T-helper 2 cell treated with Interferon-gamma antibody and Interleukin-4, amounts not matched to agents 5 μg/mL and 100 μg/mL, for 36 hours (primary cell): ENCODE results near the gene COL20A1.

Experiments
- DNase-seq: peaks from one replicate; pipeline ENCODE4 v3.0.0; 2021; ENCODE audit warnings: low spot score
- H3K27ac Mint-ChIP-seq: one replicate; pipeline ENCODE4 v1.8.0; 2021; ENCODE audit warnings: mild to moderate bottlenecking, mixed read lengths
- H3K27me3 Mint-ChIP-seq: one replicate; pipeline ENCODE4 v1.8.0; 2021; ENCODE audit warnings: low read depth, mixed read lengths
- H3K36me3 Mint-ChIP-seq: one replicate; pipeline ENCODE4 v1.8.0; 2021; ENCODE audit warnings: low read depth, mixed read lengths
- H3K4me1 Mint-ChIP-seq: one replicate; pipeline ENCODE4 v1.8.0; 2021; ENCODE audit warnings: low read depth, mixed read lengths
- H3K4me3 Mint-ChIP-seq: one replicate; pipeline ENCODE4 v1.8.0; 2022; ENCODE audit warnings: mild to moderate bottlenecking, moderate library complexity, mixed read lengths
- H3K9me3 Mint-ChIP-seq: one replicate; pipeline ENCODE4 v1.8.0; 2021; ENCODE audit warnings: mixed read lengths

The COL20A1 gene

DNA sequence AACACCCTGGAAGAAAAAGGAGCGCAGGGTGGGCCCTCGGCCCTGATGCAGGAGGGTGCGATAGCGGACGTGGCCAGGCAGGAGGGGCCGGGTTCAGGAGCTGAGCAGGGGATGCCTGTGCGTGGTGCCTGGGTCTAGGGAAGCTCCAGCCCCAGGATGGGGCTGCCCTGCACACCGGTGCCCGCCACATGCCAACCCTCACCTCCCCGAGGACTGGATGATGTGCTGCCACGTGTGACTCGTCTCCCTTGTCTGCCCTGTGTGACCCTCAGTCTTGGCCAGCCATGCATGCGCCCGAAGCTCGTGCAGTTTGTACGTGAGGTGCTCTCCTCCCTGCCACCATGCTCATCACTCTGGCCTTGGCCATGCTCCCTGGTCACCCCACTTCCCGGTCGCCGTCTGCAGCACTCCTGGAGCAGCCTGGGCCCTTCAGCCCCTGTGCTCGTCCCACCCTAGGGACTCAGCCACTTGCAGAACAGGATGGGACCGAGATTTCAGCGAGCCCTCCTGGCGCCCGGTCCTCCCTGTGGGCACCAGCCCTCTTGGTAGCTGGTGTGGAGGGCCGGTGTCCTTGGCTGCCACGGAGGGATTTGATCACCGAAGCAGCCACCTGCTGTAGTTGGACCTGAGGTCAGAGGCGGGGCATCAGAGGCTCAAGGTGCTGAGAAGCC, 4.3 kb upstream of the COL20A1 start:
- Mint-ChIP-seq H3K27ac (no peak overlapping the region), H3K36me3 (peaks cover 9% of the 10 kb centered on the region), H3K4me3 (no peak overlapping the region), H3K27me3 (no peaks in the 10 kb centered on the region), H3K9me3 (no peaks in the 10 kb centered on the region), H3K4me1 (no peaks in the 10 kb centered on the region)
- no peak for DNase-seq

DNA sequence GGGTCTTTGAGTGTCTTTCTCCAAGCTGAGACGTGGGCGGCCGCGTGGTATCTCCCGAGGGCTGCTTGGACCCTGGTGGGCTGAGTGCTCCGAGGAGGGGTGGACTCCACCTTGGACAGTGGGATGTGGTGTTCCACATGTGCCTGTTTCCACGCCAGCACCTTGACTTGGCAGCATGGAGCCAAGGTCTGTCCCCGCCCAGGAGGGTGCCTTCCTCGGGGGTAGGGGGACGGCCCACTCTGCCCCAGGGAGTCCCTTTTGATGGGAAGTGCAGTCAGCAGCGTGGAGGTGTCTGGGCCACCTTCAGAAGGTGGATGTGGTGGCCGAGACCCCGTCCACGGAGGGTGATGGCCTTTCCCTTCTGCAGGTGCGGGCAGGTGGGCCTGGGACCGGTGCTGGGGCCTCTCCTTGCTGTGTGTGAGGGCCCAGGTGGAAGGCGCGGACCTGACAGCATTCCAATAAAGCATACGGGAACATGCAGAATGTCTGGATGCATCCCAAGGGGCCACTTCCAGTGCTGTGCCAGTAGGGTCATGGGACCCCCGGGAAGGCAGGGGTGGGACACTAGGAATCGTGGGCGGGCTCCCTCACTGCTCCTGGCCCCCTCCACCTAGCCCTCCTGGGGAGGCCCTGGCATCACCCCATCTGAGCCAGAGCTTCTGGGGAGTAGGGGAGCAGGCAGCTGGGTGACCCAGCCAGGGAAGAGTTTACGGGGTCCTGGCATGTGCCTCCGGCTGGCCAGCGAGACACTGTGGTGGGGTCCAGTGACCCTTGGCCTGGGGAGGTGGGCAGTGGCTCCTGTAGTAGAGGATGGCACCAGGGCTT, 3.5 kb upstream of the COL20A1 start:
- Mint-ChIP-seq H3K4me1 (no peaks in the 10 kb centered on the region), H3K27me3 (no peaks in the 10 kb centered on the region), H3K4me3 (no peak overlapping the region), H3K9me3 (no peaks in the 10 kb centered on the region), H3K27ac (no peak overlapping the region), H3K36me3 (peaks cover 9% of the 10 kb centered on the region)
- DNase-seq = no peak

GRCh38 chr20:63290136-63290676, 2.8 kb upstream of the COL20A1 start:
- Mint-ChIP-seq H3K4me3 (no peak overlapping the region), H3K27ac (no peak overlapping the region), H3K36me3 (peaks cover 9% of the 10 kb centered on the region), H3K9me3 (no peaks in the 10 kb centered on the region), H3K27me3 (peaks cover 3% of the 10 kb centered on the region), H3K4me1 (no peaks in the 10 kb centered on the region)
- DNase-seq = no peak

GRCh38 chr20:63290677-63291472, 2.1 kb upstream of the COL20A1 start:
- H3K27ac Mint-ChIP-seq = no peak overlapping the region
- peak; percentile 31 for DNase-seq
- peaks cover 7% of the 10 kb centered on the region for H3K36me3 Mint-ChIP-seq
- H3K4me1 Mint-ChIP-seq = peaks cover 2% of the 10 kb centered on the region
- H3K4me3 Mint-ChIP-seq = no peak overlapping the region
- peaks cover 9% of the 10 kb centered on the region for H3K27me3 Mint-ChIP-seq
- no peaks in the 10 kb centered on the region for H3K9me3 Mint-ChIP-seq

GRCh38 chr20:63291811-63292210, 1.2 kb upstream of the COL20A1 start:
- no peaks in the 10 kb centered on the region for H3K9me3 Mint-ChIP-seq
- H3K4me3 Mint-ChIP-seq = no peak overlapping the region
- peaks cover 6% of the 10 kb centered on the region for H3K36me3 Mint-ChIP-seq
- peaks cover 9% of the 10 kb centered on the region for H3K27me3 Mint-ChIP-seq
- H3K27ac Mint-ChIP-seq = no peak overlapping the region
- H3K4me1 Mint-ChIP-seq = peaks cover 2% of the 10 kb centered on the region
- DNase-seq = no peak

GRCh38 chr20:63292292-63292701, 689 bp upstream of the COL20A1 start:
- no peak overlapping the region for H3K4me3 Mint-ChIP-seq
- peaks cover 9% of the 10 kb centered on the region for H3K27me3 Mint-ChIP-seq
- no peak for DNase-seq
- no peak overlapping the region for H3K27ac Mint-ChIP-seq
- H3K36me3 Mint-ChIP-seq = peaks cover 4% of the 10 kb centered on the region
- H3K4me1 Mint-ChIP-seq = peaks cover 2% of the 10 kb centered on the region
- H3K9me3 Mint-ChIP-seq = no peaks in the 10 kb centered on the region

DNA sequence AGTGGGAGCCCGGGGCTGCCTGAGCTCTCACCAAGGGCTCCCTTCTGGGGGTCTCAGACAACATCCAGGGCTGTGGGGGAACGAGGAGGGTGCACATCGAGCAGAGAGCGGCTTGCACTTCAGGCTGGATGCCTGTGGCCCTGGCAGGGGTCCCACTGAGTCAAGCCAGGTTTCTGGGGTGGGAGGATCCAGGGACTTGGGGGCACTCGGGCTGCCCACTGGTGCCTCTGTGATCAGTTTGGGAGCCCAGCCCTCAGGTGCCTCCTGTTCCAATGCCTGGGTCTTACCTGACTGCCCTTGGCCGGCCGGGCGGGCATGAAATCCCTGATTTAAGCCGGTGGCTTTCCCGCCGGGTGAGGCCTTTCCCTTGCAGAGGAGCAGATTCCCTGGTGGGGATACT, 470 bp downstream of the COL20A1 start:
- H3K9me3 Mint-ChIP-seq = no peaks in the 10 kb centered on the region
- peaks cover 2% of the 10 kb centered on the region for H3K4me1 Mint-ChIP-seq
- H3K27ac Mint-ChIP-seq = no peak overlapping the region
- H3K36me3 Mint-ChIP-seq = peaks cover 4% of the 10 kb centered on the region
- H3K4me3 Mint-ChIP-seq = no peak overlapping the region
- peaks cover 9% of the 10 kb centered on the region for H3K27me3 Mint-ChIP-seq
- no peak for DNase-seq

- no peak overlapping the region for H3K27ac Mint-ChIP-seq
- no peak overlapping the region for H3K4me3 Mint-ChIP-seq
- H3K4me1 Mint-ChIP-seq = peaks cover 2% of the 10 kb centered on the region
- DNase-seq = no peak
- H3K36me3 Mint-ChIP-seq = peaks cover under 1% of the 10 kb centered on the region
- H3K27me3 Mint-ChIP-seq = peaks cover 9% of the 10 kb centered on the region
- no peaks in the 10 kb centered on the region for H3K9me3 Mint-ChIP-seq
Measured at GRCh38 chr20:63293871-63294535, 1.0 kb downstream of the COL20A1 start.

GRCh38 chr20:63294536-63294900, 1.5 kb downstream of the COL20A1 start:
- Mint-ChIP-seq H3K27me3 (peaks cover 9% of the 10 kb centered on the region), H3K4me1 (peaks cover 2% of the 10 kb centered on the region), H3K36me3 (no peaks in the 10 kb centered on the region), H3K4me3 (no peak overlapping the region), H3K27ac (no peak overlapping the region), H3K9me3 (no peaks in the 10 kb centered on the region)
- no peak for DNase-seq

- no peaks in the 10 kb centered on the region for H3K36me3 Mint-ChIP-seq
- no peak overlapping the region for H3K4me3 Mint-ChIP-seq
- no peak for DNase-seq
- no peaks in the 10 kb centered on the region for H3K9me3 Mint-ChIP-seq
- H3K27me3 Mint-ChIP-seq = peaks cover 9% of the 10 kb centered on the region
- H3K27ac Mint-ChIP-seq = no peak overlapping the region
- H3K4me1 Mint-ChIP-seq = peaks cover 2% of the 10 kb centered on the region
Measured at GRCh38 chr20:63295018-63295417, 2.0 kb downstream of the COL20A1 start.

GRCh38 chr20:63295422-63295821, 2.4 kb downstream of the COL20A1 start:
- peaks cover 2% of the 10 kb centered on the region for H3K4me1 Mint-ChIP-seq
- H3K36me3 Mint-ChIP-seq = no peaks in the 10 kb centered on the region
- no peak for DNase-seq
- H3K27me3 Mint-ChIP-seq = peaks cover 9% of the 10 kb centered on the region
- H3K9me3 Mint-ChIP-seq = no peaks in the 10 kb centered on the region
- H3K27ac Mint-ChIP-seq = no peak overlapping the region
- no peak overlapping the region for H3K4me3 Mint-ChIP-seq

- Mint-ChIP-seq H3K36me3 (no peaks in the 10 kb centered on the region), H3K4me1 (peaks cover 2% of the 10 kb centered on the region), H3K4me3 (no peak overlapping the region), H3K27ac (no peak overlapping the region), H3K27me3 (peaks cover 9% of the 10 kb centered on the region), H3K9me3 (no peaks in the 10 kb centered on the region)
- no peak for DNase-seq
Measured at GRCh38 chr20:63295846-63296245, 2.9 kb downstream of the COL20A1 start.

GRCh38 chr20:63296531-63297299, 3.7 kb downstream of the COL20A1 start:
- Mint-ChIP-seq H3K36me3 (no peaks in the 10 kb centered on the region), H3K4me1 (peaks cover 2% of the 10 kb centered on the region), H3K27me3 (peaks cover 9% of the 10 kb centered on the region), H3K9me3 (no peaks in the 10 kb centered on the region), H3K4me3 (no peak overlapping the region), H3K27ac (no peak overlapping the region)
- no peak for DNase-seq
